ENCODE data around the gene ZNF490.
"Not testable (repeated sequence)": the region's sequence is repeated elsewhere in the genome, so short reads cannot be mapped to it uniquely, and the experiment has no call there.

The ZNF490 gene

GRCh38 chr19:12621253-12622024 lies 10.8 kb upstream of the ZNF490 start:
- DNase-seq = not testable (repeated sequence)

- DNase-seq = no peak
These were observed 7.0 kb upstream of the ZNF490 start for GRCh38 chr19:12617646-12618045.

DNA sequence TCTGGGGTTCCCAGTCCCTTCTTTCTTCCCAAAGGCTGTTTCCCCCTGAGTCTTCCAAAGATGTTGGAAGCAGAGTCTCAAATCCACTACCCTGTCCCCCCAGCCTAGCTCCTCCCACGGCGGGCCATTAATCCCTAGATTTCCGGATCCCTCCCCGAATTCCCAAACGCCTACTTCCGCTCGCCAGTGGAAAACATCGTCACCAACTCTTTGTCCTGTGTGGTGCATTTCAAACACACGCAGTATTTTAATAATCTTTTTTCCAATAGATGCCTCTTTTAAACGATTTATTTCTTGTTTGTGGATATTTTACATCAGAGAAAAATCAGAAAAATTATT lies 717 bp upstream of the ZNF490 start:
- peak; percentile 1 for DNase-seq

- DNase-seq = no peak
These were observed 3.0 kb downstream of the ZNF490 start for GRCh38 chr19:12607631-12608030.

DNA sequence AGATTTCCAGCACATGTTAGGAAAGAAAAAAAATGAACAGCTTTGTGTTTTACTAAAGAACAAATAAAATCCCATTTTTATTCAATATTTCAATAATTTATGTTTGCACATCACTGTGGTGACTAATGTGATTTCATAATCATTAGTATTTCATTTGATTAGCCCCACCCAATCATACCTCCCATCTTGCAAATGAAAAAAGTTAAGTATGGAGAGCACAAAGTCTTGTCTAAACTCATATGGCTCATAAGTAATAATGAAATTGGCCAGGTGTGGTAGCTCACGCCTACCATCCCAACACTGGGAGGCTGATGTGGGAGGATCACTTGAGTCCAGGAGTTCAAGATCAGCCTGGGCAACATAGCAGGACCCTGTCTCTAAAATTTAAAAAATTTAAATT lies 3.8 kb downstream of the ZNF490 start:
- no peak for DNase-seq

DNA sequence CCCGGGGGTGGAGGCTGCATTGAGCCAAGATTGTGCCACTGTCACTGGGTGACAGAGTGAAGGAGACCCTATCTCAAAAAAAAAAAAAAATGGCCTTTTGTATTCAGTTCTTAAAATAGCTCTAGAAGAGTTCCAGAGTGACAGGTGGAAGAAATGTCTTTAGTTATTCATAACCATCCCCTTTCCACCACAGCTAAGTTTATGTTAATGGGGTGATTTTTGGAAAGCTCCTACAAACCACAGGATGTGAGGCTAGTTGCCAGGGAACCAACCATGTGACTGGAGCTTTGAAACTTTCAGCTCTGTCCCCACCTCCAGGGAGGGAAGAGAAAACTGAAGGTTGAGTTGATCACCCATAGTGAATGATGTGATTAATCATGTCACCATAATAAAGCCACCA lies 6.9 kb downstream of the ZNF490 start:
- DNase-seq = no peak

DNA sequence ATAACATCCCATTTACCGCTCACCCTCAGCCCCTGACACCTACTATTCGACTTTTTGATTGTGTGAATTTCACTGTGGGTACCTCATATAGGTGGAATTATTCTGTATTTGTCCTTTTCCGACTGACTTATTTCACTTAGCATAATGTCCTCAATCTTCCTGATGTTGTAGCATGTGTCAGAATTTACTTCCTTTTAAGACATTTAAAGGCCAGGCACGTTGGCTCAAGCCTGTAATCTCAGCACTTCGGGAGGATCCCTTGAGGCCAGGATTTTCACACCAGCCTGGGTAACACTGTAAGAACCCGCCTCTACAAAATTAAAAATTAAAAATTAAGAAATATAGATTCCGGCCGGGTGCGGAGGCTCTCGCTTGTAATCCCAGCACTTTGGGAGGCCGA lies 13.0 kb downstream of the ZNF490 start:
- no peak for DNase-seq

DNA sequence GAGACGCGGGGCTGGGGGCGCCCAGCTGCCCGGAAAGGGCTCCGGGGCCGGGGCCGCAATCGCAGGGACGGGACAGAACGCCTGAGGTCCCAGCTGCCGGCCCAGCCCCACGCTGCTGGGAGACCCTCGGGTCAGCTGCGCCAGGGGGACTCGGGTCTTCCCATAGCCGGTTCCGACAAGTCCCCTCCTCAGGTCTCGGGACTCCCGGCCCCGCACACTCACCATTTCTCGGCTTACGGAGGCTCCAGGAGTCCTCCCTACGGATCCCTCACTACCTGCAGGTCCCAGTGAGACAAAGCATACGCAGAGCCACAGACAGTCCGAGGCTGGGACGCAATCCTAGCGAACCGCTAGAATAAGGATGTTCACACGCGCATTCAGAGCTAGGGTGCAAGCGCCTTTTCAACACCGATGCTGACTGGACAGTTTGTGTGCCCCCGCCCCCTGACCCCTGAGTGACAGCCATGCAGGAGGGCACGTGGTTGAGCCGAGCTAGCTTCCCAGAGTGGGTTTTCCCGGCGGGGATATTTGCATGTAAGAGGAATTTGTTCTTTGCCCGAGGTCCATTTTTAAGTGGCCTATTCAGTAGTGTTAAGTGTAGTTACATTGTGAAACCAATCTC lies 13.6 kb downstream of the ZNF490 start:
- DNase-seq = no peak

GRCh38 chr19:12596485-12596884 lies 14.1 kb downstream of the ZNF490 start:
- no peak for DNase-seq

DNA sequence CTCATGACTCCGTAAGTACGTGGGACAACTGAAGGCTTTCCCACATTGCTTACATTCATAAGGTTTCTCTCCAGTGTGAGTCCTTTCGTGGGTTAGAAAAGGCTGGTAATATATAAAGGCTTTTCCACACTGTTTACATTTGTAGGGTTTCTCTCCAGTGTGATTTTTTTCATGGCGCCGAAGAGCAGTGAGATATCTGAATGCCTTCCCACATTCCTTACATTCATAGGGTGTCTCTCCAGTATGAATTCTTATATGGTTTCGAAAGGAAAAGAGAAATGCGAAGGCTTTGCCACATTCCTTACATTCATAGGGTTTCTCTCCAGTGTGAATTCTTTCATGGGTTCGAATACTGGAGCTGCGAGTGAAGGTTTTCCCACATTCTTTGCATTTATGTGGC lies 29.5 kb downstream of the ZNF490 start:
- DNase-seq = no peak

DNA sequence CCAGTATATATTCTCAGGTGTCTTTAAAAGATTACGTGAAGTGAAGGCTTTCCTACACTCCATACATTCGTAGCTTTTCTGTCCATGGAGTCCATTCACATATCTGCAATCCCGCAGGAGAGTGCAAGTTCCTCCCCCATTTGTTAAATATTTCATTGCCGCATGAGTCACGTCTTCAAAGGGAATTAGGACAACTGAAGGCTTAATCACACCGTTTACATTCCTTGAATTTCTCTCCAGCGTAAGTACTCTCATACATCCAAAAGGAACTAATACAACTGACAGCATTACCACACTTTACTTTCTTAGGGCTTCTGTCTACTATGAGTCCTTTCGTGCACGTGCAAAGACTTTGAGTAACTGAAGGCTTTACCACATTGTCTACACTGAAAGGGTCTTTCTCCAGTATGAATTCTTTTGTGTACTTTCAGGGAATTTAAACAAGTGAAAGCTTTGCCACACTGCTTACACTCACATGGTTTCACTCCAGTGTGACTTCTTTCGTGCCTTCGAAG lies 30.4 kb downstream of the ZNF490 start:
- no peak for DNase-seq

DNA sequence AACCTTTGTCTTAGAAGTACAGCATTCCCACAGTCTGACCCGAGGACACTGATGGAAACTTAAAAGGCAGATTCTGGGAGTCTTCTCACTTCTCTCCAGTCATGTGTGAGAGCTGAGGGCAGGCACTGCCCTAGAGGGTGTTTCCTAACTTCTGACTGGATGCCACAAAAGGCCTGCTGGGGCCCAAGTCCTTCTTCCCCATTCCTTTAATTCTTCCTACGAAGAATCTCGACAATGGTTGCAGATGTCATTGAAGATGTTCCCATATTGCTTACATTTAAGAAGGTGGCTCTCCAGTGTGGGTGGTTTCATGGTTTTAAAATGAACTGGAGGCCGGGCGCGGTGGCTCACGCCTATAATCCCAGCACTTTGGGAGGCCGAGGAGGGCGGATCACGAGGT lies 32.0 kb downstream of the ZNF490 start:
- no peak for DNase-seq

DNA sequence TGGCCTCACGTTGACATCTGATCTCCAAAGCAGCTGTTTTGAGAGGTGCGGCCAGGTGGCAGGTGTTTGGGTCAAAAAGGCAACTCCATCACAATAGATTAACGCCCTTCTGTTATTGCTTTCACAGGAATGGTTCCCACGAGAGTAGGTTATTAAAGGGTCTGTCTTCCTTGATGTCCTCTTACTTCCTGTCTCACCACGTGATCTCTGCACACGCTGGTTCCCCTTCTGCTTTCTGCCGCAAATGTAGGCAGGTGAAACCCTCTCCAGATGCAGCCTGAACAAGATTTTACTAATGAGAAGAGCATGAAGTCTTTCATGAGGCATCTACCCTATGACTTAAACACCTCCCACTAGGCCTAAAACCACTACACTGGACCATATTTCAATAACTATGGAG lies 36.6 kb downstream of the ZNF490 start:
- DNase-seq = no peak

DNA sequence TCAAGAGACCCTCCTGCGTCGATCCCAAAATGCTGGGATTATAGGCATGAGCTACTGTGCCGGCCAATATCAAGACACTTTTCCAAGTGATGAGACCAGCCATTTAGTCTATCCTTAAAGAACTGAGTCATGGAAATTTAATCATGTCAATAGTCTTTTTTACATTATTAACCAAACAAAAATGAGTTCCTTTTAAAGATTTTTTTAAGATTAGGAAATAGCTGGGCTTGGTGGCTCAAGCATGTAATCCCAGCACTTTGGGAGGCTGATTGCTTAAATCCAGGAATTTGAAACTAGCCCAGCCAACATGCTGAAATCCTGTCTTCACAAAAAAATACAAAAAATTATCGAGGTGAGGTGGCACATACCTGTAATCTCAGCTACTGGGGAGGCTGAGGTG lies 42.7 kb downstream of the ZNF490 start:
- DNase-seq = no peak

GRCh38 chr19:12566380-12566779 lies 44.2 kb downstream of the ZNF490 start:
- not testable (repeated sequence) for DNase-seq

DNA sequence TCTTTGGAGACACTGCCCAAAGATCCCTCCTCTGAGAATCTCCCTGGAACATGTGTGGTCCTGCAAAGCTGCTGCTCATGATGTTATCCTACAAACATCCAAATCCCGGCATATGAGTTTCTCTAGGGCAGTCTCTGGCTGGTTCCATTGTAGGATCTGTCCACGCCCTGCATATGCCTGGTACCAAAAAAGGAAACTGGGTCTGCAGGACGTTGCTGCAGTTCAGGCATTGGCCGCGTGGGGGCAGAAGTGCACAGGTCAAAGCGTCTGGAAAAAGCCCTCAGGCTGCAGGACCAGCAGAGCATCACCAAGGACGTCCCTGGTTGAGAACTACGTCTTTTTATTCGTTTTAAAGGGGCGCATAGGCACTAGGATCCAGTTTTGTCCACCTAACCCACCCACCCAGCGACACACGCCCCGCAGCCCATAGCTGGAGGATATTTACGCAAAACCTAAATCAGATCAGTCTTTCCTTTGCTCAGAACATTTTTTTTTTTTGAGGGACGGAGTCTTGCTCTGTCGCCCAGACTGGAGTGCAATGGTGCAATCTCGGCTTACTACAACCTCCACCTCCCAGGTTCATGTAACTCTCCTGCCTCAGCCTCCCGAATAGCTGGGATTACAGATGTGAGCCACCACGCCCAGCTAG lies 46.5 kb downstream of the ZNF490 start:
- DNase-seq = peak; percentile 12

DNA sequence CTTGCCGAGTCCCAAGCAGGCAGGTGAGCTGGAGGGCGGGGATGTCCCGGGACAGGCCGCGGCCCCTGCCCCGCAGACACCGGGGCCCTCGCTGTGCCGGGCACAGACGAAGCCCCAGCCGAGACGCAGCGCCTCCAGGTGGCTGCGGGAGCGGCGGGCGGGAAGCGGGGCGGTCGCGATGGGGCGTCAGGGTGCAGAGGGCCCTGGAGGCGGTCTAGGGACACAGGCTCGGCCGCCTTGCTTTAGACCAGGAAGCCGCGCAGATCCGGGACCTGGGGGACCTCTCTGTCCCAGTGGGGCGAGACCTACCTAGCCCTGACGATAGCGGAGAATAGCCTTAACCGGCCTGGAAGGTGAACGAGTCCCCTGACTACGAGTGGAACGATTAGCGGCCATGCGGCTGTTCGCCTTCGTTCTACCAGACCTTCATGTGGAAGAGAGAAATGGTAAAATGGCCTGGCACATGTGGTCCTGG lies 55.1 kb downstream of the ZNF490 start:
- no peak for DNase-seq

GRCh38 chr19:12551060-12551832 lies 59.4 kb downstream of the ZNF490 start, which contains the start of gene ZNF564:
ZNF564 (minus strand) TSS chr19:12551482; CDS start chr19:12551332, 150 bp downstream.
- peak; percentile 94 for DNase-seq

DNA sequence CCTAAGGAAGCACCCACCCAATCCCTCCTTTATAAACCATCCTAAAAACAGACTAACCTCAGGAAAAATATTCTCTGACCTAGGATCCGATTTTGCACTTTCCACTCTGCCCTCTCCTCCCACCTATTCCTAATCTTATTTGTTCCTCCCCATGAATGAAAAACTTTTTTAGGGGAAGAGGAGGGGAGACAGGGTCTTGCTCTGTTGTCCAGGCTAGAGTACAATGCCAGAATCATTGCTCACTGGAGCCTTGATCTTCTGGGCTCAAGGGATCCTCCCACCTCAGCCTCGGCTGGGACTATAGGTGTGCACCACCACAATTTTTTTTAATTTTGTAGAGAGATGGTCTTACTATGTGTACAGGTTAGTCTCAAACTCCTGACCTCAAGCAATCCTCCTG lies 63.7 kb downstream of the ZNF490 start:
- no peak for DNase-seq

GRCh38 chr19:12546068-12546467 lies 64.5 kb downstream of the ZNF490 start:
- no peak for DNase-seq

GRCh38 chr19:12545267-12545666 lies 65.3 kb downstream of the ZNF490 start:
- DNase-seq = no peak

DNA sequence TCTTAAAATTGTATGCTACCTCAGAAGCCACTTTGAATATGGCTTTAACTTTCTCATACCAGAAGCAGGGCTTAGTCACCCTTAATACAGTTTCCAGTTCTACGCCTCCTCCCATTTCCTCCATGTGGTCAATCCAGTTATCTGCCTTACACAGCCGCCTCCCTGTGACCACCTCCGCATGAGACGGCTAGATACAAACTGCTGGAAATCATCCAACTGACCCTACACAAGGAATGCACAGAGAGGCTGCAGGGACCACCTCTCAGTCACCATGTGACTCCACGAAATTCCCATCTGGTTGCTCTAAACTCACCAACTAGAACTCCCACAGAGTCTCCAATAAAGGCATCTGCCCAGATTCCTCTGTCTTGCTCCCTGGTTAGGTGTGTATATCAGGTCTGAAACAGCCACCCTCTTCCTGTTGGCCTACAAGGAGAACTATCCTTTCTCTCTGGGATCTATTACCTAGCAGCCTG lies 66.2 kb downstream of the ZNF490 start:
- no peak for DNase-seq

- no peak for DNase-seq
These were observed 66.8 kb downstream of the ZNF490 start for GRCh38 chr19:12543855-12544254.

All from NCI-H2081 treated with DMSO at 0.1 percent for 48 hours (cell line).